Activated effector memory CD4-positive, alpha-beta T cell treated with anti-CD3 and anti-CD28 coated beads, Interleukin-2, amount 50 U/mL, for 16 hours (primary cell): Measurements from ENCODE around the gene HP1BP3.
A peak's percentile ranks its signal among the peaks of the same experiment; 100 is the strongest.
"Not testable (repeated sequence)": the region's sequence is repeated elsewhere in the genome, so short reads cannot be mapped to it uniquely, and the experiment has no call there.

Experiments
- DNase-seq: peaks from one replicate; pipeline ENCODE4 v3.0.0-alpha.2; 2020

HP1BP3 gene

DNA sequence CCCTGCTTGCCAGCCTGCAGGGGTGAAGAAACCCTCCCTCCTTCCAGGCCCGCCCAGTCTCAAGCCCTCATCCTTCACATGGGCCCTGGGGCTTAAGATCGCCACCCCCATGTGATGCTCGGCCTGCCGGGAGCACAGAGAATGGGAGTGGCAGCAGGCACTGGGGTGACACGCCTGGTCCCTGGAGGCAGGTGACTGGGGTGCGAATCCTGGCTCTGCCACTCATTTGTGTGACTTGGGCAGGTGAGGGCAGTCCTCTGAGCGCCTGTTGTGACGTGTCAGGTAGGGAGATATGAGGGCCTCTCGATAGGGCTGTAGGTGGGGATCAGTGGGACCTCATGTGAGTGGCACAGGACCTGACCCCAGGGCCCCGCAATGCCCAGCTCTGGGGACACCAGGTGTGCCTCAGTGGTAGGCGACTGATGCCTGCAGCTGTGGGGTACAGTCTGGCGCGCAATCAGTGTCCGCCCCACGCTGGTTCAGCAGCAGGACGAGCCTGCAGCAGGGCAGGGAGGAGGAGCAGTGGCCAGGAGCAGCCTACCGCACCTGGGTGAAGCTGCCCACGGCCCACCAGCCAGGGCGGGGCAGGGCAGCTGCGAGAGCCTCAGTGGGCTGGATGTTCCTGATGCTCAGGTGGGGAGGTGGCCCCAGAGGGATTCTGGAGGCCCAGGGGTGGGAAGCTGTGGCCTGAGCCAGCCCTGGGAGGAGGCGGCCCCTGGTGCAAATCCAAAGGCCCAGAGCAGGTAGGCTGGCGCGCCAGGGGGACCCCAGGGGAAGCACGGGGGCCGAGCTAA is 60.8 kb downstream of the HP1BP3 start:
- DNase-seq, result peak; percentile 48

DNA sequence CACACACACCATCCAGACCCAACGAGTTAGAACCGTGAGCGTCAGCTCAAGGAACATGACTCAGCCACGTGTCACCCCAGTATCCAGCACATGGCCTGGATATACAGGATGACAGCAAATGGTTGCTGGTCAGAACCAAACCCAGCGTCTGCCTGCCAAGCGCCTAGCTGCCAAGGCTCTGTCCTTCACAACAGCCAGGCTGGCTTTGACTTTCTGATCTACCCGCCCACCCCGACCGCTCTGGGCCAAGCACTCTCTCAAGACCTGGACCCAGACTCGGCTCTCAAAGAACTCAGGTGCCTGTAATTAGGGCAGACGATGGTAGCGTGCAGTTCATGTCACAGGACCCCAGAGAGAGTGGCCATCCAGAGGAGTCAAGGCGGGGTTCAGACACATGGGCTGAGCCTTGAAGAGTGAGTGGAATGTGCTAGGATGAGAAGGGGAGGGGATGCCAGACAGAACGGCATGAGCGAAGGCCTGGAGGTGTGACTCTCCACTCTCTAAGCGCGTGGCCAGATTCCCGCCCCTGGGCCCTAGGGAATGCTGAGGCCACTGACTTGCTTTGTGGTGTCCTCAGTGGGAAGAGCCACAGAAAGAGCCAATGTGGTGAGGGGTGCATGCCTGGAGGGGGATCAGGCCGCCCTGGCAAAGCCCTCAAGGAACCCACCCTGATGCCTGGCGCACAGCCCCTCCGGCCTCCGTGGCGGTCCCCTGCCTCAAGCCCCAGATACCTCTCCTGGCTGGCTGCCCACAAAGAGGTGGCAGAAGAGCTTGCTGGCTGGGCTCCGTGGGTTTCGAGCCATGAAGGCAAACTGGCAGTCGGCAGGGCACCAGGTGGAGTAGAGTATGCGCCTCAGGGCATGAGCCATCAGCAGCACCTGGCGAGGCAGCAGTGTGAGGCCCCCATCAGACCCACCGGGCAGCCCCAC is 61.7 kb downstream of the HP1BP3 start:
- DNase-seq, result no peak

DNA sequence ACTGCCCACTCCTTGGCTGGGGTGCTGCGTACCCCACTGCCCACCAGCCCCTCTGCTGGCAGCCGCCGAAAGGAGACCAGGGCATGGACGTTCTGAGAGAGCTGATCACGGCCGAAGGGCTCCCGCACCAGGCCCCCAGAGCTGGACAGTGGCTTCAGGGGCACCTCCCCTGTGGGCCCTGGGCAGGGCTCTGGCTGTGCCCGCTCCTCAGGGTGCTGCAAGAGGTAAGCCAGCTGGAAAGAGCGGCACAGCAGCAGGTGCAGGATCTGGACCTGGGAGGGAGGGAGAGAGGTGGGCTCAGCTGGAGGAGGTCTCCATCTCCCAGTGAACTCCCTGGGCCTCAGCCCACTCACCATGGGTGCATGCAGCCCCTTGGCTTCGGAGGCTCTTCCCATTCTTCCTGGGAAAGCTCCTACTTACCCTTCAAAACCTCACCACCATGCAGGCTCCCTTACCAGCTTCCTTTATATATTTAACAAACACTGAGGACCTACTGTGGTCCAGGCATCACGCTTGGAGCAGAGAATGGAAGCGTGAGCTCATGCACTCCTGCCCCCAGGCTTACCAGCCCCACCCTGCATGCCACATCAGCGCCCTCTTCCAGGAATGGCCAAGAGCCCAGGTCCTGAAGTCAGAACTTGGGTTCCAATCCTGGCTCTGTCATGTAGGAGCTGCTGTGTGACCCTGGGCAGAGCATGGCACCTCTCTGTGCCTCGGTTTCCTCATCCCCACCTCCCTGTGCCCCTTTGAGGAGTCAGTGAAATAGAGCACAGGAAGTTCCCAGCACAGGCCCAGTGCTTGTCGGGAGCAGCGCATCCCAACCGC is 62.5 kb downstream of the HP1BP3 start:
- peak; percentile 49 for DNase-seq

DNA sequence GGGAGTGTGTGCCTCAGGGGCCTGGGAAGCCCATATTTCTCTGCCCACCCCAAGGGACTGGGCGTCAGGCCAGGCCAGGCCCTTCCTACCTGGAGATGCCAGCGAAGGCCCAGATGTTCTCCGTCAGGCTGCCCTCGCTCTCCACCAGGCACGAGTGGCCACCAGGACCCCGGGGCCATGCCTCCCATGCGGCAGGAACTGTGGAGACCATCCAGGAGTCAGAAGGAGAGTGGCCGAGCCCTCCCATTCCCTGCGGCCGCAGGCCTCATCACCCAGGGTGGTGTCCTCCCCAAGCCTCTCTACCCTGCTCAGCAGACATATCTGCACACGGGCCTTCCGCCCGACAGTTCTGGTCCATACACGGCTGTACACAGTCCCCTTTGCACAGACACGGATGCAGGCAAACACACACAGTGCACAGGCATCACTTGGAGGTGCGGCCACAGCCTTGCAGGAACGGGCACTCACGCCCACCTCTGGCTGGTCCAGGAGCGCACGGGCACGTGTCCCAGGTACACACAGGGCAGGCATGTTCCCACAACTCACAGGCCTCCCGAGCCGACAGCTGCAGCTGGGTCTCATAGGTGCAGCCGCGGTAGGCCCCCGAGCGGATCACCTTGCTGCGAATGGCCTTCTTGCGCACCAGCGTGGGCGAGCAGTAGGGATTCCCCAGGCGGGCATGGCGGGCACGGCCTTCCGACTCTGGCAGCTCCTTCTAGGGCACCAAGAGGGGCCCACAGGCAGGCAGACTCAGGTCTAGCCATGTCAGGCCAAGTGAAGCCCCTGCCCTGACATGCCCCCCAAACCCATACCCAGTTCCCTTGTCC is 63.4 kb downstream of the HP1BP3 start:
- DNase-seq, result peak; percentile 61

DNA sequence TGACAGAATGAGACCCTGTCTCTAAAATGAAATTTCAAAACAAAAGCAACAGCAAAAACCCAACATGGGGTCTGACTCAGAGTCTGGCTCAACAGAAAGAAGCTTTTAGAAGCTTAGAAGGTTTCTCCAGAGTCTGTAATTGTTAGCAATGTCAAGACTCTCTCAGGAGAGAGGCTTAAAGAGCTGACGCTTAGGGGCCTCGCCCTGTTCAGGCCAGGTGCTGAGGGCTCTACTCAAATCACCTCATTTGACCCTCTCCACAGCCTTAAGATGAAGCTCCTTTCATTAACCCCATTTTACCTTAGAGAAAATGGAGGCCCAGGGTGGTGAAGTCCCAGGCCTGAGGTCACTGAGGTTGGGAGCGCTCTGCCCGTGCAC is 64.0 kb downstream of the HP1BP3 start:
- DNase-seq, result peak; percentile 34

DNA sequence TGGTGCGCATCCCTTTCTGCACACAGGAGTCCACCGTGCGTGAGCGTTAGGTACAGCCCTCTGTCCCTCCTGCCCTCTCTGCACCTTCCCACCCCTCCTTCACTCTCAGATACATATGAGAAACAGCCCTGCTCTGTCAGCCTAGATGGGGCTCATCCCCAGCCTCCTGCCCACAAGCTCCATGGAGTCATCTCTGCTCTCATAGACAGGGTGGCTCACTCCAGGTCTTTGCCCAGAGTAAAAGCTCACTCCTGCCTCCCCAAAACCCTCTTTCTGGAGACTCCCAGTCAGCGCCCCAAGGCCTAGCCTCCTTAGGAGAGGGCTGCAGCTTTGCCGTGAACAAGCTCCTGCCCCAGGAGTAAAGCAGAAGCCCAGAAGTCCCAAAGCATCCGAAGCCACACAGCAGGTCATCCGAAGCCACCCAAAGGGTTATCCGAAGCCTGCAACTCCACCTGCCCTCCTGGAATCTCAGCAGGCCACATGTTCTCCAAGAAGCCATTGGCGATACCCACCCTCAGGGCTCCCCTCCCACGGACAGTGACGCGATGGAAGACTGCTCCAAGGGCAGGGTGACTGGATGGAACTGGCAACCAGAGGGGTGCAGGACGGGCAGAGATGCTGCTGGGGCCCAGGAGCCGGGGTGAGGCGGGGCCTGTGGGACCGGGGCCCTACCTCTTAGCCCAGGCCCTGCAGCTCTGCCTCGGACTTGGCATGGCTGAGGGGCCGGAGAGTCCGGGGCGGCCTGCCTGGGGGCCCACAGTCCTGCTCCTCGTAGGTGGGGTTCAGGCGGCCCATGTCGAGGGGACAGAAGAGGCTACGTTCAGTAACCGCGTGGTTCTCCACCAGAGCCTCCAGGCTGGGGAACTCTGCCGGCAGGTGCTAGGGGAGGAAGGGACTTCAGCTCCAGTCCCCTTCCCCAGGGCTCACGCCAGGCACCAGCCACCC is 65.7 kb downstream of the HP1BP3 start:
- peak; percentile 55 for DNase-seq

DNA sequence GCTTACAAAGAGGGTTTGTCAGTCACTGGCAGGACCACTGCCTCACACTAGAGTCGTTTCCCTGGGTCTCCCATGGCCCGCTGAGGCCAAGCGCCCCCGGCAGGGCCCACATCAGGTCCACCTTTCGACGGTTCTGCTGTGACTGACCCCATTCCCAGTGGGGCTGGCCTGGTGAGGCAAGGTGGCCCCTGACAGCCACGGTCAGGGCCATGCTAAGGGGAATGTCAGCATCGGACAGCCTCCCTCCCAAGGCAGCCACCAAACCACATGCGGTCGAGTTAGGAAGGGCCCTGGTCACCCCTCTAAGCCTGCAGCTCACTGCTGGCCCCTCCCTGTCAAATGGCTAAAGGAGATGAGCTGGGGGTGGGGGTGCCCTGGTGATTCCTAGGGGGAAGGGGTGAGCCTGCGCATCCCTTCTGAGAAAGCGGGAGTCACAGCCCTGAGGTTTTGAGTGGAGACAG is 66.4 kb downstream of the HP1BP3 start:
- DNase-seq, result peak; percentile 56

DNA sequence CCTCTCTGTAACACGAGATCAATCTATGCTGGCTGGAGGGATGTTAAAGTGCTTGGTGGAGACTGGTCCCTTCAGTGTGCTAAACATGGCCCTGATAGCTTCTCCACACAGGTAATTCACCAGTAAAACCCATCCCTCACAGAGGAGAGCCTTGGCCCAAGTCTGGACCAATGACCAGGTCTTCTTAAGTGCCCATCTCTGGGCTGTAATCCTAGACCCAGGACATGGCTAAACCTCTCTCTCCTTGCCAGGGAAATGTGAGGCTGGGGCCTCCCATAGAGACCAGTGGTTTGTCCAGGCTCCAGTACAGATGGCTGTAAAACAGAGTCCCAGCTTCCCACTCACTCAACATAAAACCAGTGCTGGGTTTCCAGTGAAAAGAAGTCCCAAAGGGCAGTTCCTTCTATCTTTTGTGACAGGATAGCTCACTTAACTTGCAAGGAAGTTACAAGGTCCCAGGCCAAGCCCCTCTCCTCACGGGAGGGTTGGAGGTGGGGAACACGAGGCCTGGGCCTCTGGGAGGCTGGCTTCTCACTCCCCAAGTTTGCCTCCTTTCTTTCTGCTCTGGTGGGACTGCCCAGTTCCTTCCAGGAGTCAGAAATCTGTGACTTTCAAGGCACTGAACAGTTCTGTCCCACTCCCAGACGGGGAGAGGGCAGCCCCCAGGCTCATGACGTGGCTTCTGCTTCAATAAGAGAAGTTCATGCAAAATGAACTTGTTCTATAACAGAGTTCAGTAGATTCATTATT is 67.1 kb downstream of the HP1BP3 start:
- DNase-seq, result peak; percentile 56

DNA sequence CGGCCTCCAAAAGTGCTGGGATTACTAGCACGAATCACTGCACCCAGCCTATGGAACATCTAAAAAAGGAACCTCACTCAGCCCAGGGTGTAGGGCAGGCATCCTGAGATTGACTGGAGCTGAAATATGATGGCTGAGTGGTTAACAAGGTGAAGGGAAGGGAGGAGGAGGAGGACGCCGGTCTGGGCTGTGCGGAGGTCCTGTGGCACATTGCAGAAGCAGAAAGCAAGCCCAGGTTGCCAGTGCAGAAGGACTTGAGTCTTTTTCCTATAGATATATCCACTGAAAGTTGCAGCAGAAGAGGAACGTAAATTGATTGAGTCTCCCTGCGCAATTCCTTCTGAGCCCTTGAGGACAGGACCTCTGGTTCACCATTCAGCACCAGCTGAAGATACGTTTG is 67.8 kb downstream of the HP1BP3 start:
- DNase-seq, result peak; percentile 45

DNA sequence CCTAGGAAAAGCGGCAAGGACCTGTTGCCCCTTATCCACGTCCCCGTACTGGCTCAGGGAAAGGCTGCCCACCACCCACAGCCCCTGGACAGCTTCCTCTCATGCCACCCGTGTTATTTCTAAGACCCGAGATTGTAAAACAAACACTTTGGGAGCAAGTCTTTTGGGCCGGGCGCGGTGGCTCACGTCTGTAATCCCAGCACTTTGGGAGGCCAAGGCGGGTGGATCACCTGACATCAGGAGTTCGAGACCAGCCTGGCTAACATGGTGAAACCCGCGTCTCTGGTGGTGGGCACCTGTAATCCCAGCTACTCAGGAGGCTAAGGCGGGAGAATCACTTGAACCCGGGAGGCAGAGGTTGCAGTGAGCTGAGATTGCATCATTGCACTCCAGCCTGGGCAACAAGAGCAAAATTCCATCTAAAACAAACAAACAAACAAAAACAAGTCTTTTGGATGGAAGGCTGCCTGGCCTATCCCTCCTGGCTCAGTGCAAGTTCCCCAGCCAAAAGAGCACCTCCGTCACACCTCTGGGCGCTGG is 68.7 kb downstream of the HP1BP3 start:
- DNase-seq, result not testable (repeated sequence)

DNA sequence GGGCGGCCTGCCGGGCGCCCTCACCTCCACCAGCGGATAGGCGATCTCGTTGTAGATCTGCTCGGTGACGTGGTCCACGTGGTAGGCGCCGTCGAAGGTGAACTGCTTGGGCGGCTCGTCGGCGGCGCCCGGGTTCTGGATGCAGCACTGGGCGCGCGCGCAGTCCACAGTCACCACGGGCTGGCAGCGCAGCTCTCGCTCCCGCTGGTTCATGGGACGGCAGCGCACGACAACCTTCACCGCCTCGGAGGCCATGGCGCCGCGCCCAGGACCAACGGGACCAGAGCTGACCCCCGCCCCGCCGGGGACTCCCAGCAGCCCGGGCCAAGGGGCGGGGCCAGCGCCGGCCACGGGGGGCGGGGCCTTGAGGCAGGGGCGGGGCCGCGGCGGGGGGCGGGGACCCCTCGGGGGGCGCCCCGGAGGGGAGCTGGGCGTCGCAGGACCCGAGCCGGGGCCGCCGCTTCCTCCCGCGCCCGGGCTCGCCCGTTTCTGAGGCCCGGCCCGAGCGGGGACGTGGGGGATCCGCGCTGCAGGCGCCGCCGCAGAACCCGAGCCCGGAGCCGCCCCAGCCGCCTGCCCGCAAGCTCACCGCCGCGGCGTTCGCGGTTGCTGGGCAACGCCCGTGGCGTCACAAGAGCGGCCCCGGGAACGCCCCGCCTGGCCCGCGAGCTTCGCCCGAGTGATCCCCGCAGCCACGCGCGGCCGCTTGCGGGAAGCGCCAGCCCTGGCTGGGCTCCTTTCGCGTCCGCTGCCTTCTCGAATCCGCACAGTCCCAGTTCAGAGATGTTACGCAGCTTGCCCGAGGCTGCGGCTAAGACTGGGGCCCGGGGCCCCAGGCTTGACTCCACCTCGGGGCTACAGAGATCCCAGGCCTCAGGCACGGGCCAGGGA is 69.4 kb downstream of the HP1BP3 start, which contains the start of gene KIF17:
Gene KIF17, minus strand, starts transcription at position 556 of the 891 bp plus-strand sequence. Its CDS starts 301 bp downstream, at position 255.
- peak; percentile 89 for DNase-seq

DNA sequence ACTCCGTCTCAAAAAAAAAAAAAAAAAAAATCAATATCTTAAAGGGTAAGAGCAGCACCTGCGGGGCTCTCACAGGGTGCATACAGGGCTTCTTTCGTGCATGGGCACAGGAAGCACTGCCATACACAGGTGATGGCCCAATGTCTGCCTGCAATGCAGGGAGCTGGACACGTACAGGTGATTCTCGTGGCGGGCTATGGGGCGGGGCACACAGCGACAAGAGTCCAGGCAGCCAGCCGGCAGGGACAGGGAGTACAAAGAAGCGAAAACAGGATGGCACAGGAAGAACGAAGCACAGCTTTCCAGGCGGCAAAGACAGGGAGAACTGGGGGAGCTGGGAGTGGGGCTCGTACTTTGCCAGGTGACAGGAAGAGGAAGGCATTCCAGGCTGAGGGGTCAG is 70.9 kb downstream of the HP1BP3 start:
- no peak for DNase-seq

DNA sequence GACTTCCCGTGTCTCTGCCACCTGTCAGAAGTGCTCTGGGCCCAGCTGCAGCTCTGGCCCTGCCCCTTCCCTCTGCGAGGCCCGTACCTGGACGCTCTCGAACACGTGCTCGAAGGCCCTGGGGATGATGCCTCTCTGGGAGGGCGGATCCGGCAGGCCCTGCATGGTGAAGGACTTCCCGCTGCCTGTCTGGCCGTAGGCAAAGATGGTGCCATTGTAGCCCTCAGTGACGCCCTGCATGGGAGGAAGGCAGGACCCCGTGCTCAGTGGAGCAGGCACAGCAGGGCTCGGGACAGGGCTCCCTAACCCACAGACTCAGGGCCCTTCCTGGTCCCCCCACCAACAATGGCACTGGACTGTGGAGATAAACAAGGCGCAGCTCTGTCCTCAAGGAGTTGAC is 71.7 kb downstream of the HP1BP3 start:
- DNase-seq, result no peak

DNA sequence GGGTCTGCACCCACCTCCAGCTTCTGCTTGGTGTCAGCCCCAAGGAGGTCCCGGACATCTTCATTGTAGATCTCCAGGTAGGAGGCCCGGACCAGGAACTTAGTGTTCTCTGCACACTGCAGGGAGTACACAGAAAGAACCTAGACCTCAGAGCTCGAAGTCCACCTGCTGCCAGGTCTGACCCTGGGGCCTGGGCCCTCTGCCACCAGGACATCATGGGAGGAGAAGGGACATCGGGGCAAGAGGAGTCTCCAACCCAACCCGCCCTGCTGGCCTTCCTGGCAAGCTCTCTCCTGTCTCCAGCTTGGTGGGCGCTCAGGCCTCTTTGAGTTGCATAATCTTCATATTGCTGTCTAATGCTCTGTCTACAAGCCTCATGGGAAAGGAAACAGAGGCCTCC is 73.7 kb downstream of the HP1BP3 start:
- no peak for DNase-seq

DNA sequence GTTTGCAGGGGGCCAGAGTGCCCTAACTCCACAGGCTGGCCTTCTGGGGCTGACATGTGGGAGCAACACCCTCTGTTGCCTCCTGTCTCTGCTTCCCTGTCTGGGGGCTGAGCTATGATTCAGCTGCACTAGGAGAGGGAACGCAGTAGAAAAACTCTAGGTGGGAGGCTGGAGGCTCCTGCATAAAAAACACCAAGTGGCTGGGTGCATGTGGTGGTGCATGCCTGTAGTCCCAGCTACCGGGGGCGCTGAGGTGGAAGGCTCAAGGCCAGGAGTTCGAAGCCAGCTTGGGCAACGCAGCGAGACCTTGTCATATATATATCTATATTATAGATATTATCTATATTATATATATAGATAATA is 74.9 kb downstream of the HP1BP3 start:
- no peak for DNase-seq

DNA sequence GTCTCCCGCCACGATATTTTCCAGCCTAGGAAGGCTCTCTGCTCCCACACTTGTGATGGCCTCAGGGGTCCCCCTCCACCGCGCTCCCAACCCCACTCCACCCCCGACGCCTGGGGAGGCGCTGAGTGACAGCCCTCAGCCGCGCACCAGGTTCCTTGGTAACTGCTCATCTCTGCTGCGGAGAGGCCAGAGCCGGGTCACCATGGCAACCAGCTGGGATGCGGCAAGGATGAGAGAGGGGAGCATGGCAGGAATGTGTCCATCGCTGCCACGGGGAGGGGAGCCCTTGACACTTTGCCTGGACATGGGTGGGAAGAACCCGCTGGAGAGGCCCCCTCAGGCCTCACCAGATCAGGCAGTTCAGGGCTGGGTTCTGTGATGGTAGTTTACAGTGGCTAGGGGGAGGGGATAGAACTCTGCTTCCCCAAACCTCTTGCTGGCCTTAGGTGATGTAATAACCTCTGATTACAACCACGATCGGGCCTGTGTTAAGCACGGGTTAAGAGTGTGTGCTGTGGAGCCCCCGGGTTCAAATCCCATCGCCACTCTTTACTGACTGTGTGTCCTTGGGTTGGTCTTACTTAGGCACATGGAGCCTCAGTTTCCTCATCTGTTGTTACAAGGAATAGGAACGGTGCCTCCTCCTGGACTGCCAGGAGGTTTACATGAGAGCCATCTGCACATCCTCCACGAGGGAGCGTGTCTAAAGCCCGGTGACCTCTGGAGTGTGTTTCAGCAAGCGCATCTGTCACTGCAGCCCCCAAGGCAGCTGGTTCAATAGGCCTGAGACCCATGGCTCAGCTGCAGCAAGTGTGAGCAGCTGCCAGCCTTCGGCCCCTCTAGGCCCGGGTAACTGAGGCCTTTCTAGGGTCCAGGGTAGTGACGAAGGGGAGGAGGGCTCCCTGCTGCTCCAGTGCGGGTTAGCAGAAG is 75.6 kb downstream of the HP1BP3 start:
- DNase-seq, result no peak

DNA sequence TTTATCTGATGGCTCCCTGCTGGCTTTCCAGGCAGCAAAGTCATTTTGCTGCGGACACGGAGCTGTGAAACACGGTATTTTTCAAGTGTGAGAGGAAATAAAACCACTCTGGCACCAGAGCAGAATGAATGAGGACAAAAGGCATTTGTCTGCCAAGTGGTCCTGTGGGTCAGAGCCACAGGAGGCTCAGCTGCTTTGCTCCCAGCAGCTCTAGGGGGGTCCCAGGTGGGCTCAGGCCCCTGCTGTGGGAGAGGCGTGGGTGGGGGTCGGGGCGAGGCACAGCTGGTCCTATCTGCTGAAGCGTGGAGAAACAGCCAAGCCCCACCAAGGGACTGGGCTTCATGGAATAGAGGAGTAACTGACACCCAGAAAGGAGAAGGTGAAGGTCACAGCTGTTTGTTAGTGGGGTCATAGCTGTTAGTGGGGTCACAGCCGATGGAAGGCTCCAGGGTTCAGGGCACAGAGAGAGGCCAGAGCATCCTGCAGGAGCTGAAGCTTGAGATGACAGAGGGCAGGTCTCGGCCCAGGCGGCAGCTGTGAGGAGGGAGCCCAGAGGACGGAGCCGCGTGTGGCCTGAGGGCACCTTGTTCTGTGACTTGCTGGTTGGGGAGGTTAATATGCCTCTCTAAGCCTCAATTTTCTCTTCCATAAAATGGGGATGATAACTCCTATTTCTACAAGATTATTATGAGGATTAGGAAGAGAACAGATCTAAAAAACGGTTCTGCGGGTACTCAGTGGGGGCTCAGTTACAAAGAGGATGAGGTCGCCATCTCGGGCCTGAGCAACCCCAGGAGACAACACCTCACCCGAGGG is 76.4 kb downstream of the HP1BP3 start:
- no peak for DNase-seq
